ENCODE results near the gene NHSL1. TPM values are rescaled to one million over a fixed set of nuclear protein-coding genes. Genes with fewer than 3 reads are reported as not detected.

The NHSL1 gene
- total RNA-seq, 1 experiment from 2014 or later: 41.9 TPM

DNA sequence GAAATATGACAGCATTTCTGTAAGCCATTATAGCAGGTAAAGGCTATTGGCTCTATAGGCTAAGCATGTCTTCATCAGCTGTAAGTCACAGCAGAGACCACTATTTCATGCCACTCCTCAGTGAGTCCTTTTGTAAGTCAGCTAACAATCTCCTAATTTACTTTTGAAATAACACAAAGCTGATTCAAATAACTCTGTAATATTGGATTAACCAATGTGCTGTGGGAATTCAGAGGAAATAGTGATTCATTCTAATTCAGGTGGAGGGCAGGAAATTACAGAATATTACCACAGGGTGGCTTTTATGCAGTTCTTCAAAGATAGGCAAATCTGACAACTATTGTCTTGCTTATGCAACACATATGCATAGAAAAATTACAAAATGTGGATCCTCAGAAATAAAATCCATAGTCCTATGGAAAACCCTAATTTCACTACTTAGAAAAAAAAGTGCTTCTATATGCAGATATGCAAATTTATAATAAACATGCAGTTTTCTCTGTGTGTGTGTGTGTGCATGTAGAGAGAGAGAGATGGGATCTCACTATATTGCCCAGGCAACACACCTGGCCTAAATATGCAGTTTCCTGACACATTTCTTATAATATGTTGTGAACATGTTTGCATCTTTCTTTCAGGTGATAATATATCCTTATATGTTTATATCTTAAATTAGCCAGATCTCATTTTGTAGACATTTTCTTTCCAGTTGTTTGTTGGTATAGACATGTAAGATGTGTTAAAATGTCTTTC, 126.4 kb downstream of the NHSL1 start:
- H3K9me3 ChIP-seq: no peaks in the 10 kb centered on the region
- H3K4me1 Mint-ChIP-seq (ENCODE audit: low read depth, unreplicated experiment): peaks cover 17% of the 10 kb centered on the region
- no peak for DNase-seq
- H3K36me3 ChIP-seq (ENCODE audit: control insufficient read depth, insufficient read depth, low read length): no peaks in the 10 kb centered on the region
- BruUV-seq (replicated peaks): no TSS peak
- ChIA-PET POLR2A (no interaction called here), CTCF (no interaction called here)
- no peaks in the 10 kb centered on the region for H3K27me3 ChIP-seq (replicated peaks; ENCODE audit: control insufficient read depth, insufficient read depth, low read length)
- H3K4me1 ChIP-seq: peaks cover 21% of the 10 kb centered on the region
- intact Hi-C loops (cut with micrococcal nuclease; ENCODE audit: unreplicated experiment): no loop called here
- H3K27me3 Mint-ChIP-seq (ENCODE audit: insufficient read depth, unreplicated experiment): no peaks in the 10 kb centered on the region
- no peak overlapping the region for H3K27ac Mint-ChIP-seq (ENCODE audit: unreplicated experiment)
- no peak overlapping the region for H3K4me3 ChIP-seq (ENCODE audit: low read depth, low read length)
- TF ChIP-seq, protein P1, sequence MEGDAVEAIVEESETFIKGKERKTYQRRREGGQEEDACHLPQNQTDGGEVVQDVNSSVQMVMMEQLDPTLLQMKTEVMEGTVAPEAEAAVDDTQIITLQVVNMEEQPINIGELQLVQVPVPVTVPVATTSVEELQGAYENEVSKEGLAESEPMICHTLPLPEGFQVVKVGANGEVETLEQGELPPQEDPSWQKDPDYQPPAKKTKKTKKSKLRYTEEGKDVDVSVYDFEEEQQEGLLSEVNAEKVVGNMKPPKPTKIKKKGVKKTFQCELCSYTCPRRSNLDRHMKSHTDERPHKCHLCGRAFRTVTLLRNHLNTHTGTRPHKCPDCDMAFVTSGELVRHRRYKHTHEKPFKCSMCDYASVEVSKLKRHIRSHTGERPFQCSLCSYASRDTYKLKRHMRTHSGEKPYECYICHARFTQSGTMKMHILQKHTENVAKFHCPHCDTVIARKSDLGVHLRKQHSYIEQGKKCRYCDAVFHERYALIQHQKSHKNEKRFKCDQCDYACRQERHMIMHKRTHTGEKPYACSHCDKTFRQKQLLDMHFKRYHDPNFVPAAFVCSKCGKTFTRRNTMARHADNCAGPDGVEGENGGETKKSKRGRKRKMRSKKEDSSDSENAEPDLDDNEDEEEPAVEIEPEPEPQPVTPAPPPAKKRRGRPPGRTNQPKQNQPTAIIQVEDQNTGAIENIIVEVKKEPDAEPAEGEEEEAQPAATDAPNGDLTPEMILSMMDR (IDR thresholded peaks at IDR 0.05; ENCODE audit: insufficient read depth in 1 of 2, low read depth in 1 of 2, low read length in 1 of 2, severe bottlenecking in 1 of 2, unreplicated experiment in 1 of 2): no peak
- H3K4me3 Mint-ChIP-seq (ENCODE audit: unreplicated experiment): no peak overlapping the region
- H3K36me3 Mint-ChIP-seq (ENCODE audit: insufficient read depth, unreplicated experiment): no peaks in the 10 kb centered on the region
- peaks cover 2% of the 10 kb centered on the region for H3K9me3 Mint-ChIP-seq (ENCODE audit: unreplicated experiment)

Small RNAs within 50 kb of the gene (microRNA-seq; reads per million reads assigned to microRNA genes)
- 6.1 reads per million, percentile 37 among the genes with 10 or more reads in this experiment for gene MIR3145

Other genes with a start within 250 kb of the NHSL1 start
- gene SMIM28, start 121.6 kb downstream of the NHSL1 start, total RNA-seq (2022): not detected in 2 replicates
- gene HEBP2, start 95.3 kb downstream of the NHSL1 start, total RNA-seq (2022): 64.3 and 73.1 TPM in 2 replicates